Fibroblast of skin of right quadriceps (primary cell): ENCODE results near the gene NR4A1.
"Not testable (repeated sequence)": the region's sequence is repeated elsewhere in the genome, so short reads cannot be mapped to it uniquely, and the experiment has no call there.

ENCODE experiments used
- DNase-seq: peaks from one replicate; pipeline ENCODE4 v3.0.0-alpha.2; 2013

NR4A1 gene

GRCh38 chr12:52080403-52081251, 29.4 kb downstream of the NR4A1 start:
- DNase-seq, result no peak

GRCh38 chr12:52081263-52081733, 30.1 kb downstream of the NR4A1 start:
- no peak for DNase-seq

DNA sequence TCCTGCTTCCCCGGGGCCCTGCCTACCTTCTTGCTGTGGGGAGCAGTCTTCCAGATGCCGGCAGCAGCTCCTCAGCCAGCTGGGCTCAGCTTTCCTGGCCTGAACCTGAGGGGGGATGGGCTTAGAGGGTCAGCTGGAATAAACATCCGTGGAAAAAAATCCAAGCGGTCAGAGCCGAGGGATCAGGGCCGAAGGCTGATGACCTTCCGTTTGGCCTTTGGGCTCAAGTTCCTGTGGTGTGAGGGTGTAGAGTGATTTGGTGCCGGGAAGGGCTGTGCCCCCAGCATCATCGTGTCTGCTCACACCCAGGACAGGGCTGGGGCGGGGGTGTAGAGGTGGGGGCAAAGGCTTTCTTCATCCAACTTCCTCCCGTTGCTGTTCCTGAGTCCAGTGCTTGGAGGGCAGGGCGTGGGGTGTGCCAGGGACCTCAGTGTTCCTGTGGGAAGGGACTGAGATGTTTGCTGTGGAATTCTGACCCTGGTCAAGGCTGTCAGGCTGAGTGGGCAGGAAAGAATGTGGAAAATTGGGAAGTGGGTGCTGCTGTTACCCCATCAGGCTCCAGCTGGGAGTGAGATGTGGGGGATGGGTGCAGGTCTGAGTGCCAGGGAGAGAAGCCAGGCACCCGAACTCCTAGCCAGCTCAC, 30.9 kb downstream of the NR4A1 start:
- no peak for DNase-seq

DNA sequence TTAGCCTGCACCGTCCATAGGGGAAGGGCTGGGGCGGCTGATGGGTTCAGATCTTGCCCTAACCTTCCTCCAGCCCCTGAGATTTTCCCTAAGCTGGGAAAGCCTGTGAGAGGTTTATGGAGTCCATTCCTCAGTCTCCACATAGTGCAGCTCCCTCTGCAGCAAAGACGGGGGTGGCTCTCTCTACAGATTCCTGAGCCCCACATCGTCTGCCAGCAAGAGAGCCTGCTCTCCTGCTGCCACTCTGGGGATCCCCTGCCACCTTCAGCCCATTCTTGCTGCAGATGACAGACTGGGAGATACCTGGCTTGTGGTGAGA, 31.4 kb downstream of the NR4A1 start:
- DNase-seq, result no peak

GRCh38 chr12:52082988-52083637, 31.9 kb downstream of the NR4A1 start:
- peak; percentile 53 for DNase-seq

GRCh38 chr12:52083638-52083996, 32.4 kb downstream of the NR4A1 start:
- no peak for DNase-seq

DNA sequence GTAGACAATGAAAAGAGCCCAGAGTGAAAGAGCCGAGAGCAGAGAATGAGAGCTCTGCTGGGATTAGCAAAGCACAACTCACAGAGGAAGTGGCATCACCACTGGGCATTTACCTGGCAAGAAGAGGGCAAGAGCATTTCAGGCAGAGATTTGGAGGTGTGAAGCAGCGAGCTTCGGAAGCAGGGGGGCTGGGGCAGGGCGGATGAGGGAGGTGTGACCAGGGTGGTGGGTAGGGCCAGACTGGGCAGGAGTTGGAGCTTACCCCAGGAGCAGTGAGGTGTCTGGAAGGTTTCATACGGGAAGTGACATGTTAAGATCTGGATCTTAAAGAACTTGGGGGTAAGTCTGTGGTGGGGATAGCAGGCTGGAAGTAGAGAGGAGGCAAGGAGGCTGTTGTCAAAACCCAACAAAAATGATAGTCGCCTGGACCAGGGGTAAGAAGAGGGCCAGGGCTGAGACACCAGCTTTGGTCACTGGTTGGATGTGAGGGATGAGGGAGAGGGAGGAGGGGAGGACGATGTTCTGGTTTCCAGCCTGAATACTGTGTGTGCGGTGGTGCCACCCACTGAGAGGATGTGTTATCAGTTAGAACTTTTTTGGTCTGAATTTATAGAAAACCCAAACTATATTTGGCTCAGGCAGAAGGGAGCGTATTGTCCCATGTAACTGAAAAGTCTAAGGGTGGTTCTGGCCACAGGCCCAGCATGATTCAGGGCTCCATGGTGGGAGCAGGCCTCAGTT, 33.4 kb downstream of the NR4A1 start:
- DNase-seq, result no peak

DNA sequence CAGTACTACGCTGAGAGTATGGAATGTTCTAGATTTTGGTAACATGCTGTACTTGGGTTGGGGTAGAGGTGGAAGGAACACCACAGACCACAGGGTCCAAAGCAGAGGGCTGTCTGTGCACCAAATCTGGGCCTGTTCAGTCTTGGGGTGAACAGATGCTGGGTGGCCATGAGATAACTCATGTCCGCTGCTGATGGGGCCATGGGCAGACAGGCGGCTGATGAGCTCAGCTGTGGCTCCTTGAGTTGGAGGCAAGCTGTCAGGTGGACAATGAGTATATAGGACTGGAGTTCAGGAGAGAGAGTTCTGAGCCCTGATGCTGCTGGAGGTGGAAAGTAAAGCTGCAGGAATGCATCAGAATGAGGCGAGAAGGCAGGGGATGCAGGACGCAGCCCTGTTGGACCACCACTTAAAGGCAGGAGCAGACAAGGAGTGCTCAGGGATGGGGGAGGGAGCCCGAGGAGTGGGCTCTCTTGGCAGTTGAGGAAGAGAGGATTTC, 34.5 kb downstream of the NR4A1 start:
- DNase-seq, result no peak

DNA sequence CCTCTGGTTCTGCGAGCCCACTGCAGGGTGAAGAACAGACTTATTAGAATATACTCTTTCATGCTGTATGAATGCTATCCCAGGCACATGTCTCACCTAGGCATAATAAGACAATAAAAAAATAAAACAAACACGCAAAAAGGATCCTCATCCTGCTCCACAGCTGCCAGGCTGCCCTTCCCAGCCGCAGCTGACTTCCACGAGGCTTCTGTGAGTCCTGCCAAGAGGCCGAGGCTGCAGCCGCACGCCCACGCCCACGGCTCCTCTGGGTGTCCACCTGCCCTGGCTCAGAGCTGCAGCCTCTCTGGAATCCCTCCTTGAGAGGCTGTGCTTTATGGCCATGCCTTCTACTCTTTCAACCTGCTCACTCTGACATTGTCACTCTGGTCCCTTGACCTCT, 35.1 kb downstream of the NR4A1 start:
- no peak for DNase-seq

DNA sequence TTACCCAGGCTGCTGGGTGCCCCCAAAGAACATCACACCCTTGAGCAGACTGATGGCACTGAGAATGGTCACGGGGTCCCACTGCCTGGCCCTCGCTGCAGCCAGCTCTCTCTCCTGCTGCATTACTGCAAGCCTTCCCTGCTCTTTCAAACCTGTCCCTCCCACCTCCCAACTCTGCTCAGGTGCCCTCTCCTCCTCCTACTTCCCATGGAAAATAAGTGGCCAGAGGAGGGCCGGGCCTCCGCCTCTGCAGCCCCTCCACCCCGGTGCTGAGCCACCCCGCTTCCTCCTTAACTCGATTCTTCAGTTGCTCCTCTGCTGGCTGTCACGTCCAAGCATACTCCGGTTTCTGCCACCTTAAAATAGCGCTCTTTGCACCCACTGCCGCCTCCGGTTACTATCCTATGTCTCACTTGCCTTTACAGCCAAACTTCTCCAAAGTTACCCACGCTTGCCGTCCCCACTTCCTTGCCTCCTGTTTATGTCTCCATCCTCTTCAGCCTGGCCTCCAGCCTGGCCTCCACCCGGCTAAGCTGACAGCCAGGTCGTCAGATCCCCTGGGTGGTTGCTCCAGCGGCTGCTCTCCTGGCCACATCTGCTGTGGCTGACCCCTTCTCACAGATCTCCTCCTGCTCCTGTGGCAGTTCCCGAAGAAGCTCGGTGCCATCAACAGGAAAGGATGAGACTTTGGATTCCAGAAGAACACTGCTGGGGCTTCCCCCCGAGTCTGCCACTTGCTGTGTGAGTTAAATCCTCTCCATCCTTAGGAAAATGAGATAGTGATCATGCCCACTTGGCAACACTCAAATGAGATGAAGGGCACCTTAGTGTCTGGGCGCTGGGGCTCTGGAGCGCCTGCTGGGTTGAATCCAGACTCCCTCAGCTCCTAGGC, 35.9 kb downstream of the NR4A1 start:
- no peak for DNase-seq

- no peak for DNase-seq
These were observed 36.9 kb downstream of the NR4A1 start for GRCh38 chr12:52087961-52088820.

DNA sequence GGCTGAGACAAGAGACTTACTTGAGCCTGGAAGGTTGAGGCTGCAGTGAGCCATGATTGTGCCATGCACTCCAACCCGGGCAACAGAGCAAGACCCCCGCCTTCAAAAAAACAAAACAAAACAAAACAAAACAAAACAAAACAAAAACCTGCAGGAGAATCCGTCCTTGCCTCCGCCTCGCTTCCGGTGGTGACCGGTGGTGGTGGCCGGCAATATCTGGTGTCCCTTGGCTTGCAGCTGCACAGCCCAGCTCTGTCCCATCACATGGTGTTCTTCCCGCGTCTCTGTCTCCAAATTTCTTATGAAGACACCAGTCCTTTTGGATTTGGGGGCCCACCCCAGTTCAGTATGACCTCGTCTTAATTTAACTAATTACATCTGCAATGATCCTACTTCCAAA, 38.2 kb downstream of the NR4A1 start:
- no peak for DNase-seq

DNA sequence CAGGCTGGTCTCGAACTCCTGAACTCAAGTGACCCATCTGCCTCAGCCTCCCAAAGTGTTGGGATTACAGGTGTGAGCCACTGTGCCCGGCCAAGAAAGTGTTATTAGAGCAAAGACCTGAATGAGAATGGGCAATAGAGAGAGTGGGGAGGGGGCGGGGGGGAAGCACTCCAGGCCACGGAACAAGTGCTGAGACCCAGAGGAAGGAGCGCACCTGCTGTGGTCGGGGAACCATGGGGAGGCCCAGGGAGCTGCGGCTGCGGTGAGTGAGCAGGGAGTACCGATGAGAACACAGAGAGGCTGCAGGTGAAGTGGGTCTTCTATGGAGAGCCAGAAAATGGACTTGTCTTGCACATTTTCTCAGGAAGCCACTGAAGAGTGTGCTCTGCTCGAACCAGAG, 39.0 kb downstream of the NR4A1 start:
- DNase-seq, result no peak

DNA sequence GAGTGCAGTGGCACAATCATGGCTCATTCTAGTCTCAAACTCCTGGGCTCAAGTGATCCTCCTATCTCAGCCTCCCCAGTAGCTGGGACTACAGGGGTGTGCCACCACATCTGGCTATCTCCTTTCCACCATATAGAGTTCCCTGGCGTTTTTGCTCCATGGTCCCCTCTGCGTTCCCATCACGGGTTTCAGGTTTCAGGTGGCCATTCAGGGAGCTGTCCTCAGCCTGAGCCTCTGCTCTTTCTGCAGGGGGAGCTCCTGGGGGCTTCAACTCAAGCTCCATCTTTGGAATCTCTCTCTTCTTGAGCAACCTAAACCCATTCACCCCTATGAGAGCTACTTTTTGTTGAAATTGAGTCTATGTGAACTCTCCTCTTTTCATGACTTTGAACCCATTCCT, 39.8 kb downstream of the NR4A1 start:
- no peak for DNase-seq

- DNase-seq, result no peak
These were observed 40.6 kb downstream of the NR4A1 start for GRCh38 chr12:52091869-52092268.

DNA sequence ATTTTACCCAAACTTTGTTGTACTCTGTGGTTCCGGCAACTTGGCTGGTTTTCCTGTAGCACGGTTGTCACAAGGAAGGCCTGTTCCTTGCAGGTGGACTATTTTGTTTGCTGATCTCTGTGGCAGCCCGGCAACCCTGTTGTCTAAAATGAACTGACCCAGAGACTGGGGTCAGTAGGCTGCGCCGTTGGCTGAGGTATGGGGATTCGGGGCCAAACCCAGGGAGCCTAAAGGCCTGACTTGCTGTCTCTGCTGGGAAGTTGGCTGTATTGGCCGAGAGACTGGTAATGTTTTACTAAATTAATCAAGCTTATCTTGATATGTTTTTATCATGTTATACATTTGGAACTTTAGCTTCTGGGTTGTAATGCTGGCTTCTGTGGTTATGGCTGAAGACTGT, 42.1 kb downstream of the NR4A1 start:
- DNase-seq, result no peak

- DNase-seq, result no peak
These were observed 45.2 kb downstream of the NR4A1 start for GRCh38 chr12:52096332-52097044.

DNA sequence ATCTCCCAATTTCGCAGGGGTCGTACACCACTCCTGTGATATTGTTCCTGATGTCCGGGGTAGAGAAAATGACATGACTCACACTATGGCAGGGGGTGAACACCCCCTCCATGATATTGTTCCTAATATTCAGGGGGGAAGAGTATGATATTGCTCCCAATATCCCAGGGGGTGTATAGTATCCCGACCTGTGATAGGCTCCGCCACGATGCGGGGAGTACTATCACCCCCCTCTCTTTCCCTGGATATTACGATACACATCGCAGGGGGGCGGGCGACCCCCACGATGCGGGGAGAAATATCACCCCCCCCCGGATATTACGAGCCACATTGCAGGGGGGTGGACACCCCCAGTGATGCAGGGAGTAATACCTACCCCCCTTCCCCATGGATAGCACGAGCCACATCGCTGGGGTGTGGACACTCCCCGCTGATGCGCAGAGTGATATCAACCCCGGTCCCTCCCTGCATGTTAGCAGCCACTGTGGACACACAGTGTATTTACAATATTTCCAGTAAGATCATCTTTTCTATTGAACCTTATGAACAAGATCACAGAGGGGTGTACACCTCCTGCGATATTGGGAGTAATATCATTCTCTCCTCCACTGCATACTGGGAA, 45.9 kb downstream of the NR4A1 start:
- no peak for DNase-seq

DNA sequence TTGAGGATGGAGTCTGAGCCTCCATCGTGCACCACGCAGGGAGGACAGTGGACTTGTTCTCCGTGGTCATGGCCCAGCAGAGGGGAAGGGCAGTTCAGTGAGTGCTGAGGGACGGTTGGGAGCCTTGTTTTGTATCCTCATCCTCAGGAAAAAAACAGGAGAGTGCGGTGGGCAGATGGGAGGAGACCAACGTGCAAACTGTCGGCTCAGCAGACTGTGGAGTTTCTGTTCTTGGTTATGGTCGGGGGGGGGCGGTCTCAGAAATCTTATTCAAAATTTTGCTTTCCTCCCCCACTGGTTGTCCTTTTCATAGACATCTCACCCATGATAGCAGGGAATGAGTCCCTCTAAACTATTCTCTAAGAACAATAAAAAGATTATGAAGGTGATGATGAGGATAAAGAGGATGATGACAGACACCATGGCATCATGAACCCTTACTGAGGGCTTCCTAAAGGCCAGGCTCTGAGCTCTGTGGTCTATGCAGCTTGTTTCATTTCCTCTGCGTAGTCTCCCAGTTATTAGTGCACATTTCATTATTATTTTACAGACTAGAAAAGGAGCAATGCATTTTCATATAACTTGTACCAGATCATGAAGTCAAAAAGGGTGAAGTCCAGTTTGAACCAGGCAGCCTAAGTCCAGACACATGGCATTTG, 53.3 kb downstream of the NR4A1 start:
- not testable (repeated sequence) for DNase-seq
